ENCODE data around the gene SNX22. TPM values are rescaled to one million over a fixed set of nuclear protein-coding genes. Genes with fewer than 3 reads are reported as not detected.
A peak's percentile ranks its signal among the peaks of the same experiment; 100 is the strongest.

SNX22 gene
- total RNA-seq, 1 experiment from 2014 or later, result 24.7 TPM

DNA sequence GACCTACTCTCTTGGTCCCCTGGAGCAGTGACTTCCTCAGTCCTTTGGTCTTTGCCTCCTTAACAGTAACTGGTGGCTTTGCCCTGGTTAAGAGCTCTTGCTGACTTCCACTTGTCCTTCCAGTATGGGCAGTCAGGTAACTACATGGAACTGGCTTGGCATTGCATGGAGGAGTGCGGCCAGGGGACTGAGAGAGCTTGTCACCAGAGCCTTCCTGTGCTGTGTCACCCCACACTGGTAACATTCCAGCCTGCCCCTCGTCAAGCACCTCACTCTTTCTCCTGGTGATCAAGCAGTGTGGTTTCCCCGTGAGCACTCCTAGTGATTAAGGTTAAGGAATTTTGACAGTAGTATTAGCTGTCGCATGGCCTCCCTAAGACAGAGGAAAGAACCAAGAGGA is 19.3 kb upstream of the SNX22 start:
- no peak for DNase-seq (ENCODE audit: low spot score)
- in situ Hi-C loops (cut with HindIII; ENCODE audit: low sequenced_read_pairs), result no loop called here

DNA sequence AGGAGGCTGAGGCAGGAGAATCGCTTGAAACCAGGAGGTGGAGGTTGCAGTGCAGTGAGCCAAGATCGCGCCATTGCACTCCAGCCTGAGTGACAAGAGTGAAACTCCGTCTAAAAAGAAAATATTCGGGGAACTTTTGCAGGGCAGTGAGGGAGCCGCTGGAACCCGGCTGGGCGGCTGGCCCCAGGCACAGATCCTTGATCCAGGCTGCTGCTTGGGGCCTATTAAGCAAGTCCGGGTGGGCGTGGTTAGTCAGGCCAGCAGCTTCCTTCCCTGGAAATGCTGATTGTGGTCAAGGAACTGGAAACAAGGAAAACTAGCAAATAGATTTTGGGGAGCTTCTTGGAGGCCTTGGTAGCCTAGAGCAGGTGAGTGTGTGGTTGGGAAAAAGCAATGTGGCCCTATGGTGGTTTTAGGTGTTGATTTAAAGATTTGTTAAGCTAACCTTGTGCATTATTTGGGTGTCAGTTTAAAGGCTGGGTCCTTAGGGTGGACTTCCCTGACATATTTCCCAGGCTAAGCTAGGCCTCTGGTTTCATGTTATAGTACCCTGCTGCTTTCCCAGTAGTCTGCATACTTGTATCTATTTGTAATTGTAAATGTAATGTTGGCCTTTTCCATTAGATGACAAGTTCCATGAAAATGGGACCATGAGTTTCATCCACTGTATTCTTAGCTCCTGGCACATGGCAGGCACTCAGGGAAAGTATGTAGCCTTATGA is 17.7 kb upstream of the SNX22 start:
- no peak for DNase-seq (ENCODE audit: low spot score)
- in situ Hi-C loops (cut with HindIII; ENCODE audit: low sequenced_read_pairs), result no loop called here

DNA sequence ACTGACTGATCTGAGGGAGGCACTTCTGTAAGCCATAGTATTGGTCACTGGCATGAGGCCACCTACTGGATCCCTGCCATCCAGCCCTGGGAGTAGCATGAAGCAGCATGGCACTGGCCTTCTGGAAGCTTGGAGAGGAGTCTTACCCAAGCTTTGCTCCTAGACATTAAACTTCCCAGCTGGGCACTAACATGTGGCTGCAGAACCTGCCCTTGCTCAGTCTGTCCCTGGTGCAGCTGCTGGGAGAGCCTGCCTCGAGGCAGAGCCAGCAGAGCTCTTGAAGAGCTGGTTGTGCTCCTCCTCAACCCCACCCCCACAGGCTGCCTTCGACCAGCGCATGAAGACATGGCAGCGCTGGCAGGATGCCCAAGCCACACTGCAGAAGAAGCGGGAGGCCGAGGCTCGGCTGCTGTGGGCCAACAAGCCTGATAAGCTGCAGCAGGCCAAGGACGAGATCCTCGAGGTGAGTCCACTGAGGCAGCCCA is 17.1 kb upstream of the SNX22 start:
- in situ Hi-C loops (cut with HindIII; ENCODE audit: low sequenced_read_pairs), result no loop called here
- DNase-seq (ENCODE audit: low spot score), result peak; percentile 60

DNA sequence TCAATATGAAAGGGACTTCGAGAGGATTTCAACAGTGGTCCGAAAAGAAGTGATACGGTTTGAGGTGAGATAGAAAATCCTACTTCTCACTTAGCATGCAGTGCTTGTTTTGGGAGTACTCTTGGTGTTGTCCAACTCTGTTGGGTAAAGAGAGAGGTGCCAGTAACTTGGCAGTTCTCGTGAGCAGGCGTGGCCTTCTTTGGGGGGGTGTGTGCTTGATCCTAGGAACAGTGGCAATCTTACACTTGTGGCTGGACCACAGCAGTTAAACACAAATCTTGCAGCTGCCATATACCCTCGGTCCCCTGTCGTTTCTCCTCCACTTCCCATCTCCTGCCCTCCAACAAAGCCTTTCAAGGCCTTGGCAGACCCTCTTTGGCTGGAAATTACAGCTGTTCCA is 15.2 kb upstream of the SNX22 start:
- no peak for DNase-seq (ENCODE audit: low spot score)
- in situ Hi-C loops (cut with HindIII; ENCODE audit: low sequenced_read_pairs), result no loop called here

DNA sequence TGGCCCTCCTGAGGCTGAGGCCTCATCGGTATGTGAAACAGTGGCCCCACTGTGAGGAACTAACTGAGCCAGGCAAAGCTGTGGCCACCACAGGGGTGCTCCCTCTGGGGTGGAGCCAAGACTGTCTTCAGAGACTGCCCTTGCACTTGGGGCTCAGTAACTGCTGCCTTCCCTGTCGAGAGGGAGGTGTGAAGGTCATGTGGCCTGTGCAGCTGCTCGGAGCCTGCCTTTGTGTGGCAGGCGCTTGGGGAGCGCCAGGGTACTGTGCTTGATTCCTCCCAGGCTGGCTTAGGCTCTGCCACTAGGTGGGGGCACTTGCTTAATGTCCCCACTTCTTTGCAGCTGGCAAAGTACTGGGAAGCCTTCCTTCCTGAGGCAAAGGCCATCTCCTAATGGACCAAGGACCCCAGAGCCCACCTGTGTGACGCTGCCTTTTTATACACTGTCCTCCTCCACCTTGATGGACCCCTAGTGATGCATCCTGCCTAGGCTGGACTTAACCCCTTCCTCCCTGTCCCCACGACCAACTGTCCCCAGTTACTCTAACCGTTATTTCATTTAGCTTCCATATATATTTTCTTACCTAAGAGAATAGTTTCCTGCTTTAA is 14.2 kb upstream of the SNX22 start:
- no peak for DNase-seq (ENCODE audit: low spot score)
- in situ Hi-C loops (cut with HindIII; ENCODE audit: low sequenced_read_pairs), result no loop called here

DNA sequence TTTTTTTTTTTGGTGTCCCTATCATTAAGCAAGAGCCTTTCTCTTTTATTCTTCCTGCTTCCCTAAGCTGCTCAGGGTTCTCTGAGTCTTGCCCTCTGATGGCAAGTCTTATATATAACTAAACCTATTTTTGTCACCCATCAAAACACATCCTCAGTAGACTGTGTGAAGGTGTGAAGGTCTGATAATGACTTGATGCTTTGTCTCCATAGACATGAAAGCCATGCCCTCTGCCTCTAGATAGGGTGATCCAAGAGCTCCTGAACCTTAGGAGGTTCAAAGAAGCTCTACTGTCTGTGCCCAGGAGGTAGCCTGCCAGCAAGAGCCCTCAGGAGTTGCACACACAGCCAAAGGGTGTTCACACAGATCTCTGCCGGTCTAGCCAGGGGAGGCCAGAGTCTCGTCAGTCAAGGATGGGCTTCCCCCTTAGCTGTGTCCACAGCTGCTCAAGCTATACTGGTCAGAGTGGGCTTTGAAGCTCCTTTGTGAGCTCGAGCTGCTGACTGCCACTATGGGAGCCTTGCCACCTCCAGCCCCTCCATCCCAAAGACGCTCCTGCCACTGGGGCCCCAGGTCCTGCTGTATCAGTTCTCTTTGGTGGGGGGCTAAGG is 13.1 kb upstream of the SNX22 start:
- DNase-seq (ENCODE audit: low spot score), result no peak
- in situ Hi-C loops (cut with HindIII; ENCODE audit: low sequenced_read_pairs), result no loop called here

DNA sequence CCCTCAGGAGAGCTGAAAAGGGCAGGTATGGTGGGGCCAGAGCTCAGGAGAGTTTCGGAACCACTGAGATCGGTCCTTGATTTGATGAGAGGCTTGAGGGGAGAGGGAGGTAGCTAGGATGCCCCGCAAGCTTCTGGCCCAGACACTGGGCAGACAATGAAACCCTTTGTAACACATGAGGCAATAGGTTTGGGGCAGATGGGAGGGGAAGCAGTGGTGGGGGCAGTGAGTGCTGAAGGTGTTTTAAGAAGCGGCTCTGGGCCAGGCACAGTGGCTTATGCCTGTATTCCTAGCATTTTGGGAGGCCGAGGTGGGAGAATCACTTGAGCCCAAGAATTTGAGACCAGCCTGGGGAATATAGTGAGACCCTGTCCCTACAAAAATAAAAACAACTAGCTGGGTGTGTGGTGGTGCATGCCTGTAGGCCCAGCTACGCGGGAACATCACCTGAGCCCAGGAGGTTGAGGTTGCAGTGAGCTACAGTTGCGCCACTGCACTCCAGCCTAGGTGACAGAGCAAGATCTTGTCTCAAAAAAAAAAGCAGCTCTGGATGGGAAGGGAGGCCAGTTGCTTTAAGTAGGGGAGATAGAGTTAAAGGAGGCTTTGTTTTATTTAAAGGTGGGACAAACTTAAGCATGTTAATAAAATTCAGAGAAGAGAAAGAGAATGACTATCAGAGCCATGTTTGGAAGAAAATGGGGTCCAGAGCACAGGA is 9.6 kb upstream of the SNX22 start:
- in situ Hi-C loops (cut with HindIII; ENCODE audit: low sequenced_read_pairs), result no loop called here
- no peak for DNase-seq (ENCODE audit: low spot score)

DNA sequence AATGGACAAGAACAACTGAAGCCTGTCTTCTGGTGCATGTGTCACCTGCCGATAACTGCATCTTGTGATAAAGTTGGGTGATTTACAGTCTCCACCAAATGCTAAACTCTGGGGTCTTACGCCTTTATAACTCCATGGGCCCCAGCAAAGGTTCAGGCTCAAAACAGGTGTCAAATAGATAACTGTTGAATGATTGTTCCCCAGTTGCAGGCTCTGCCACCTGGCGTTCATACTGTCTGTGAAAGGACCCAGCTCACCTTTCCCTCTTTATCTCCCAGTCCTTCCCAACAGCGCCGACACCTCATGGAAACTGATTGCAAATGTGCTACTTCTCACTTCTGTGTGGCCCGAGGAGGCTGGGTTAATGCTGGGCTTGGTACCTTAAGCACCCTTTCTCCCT is 8.3 kb upstream of the SNX22 start:
- in situ Hi-C loops (cut with HindIII; ENCODE audit: low sequenced_read_pairs), result no loop called here
- no peak for DNase-seq (ENCODE audit: low spot score)

DNA sequence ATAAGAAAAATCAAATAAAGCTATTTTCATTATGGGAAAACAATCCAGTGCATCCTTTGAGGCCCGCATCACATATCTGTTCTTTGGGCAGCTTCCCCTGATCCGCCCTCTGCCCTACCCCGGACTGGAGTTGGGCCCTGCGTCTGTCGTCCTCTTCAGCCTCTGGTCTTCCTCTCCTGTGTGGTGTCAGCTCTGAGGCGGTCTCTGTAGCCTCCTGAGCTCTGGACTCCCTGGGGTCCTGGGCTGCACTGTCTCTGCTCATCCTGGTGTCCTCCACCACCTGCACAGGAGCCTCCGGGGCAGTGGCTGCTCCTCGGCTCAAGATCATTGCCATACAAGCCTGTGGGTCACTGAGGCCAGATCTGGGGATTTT is 7.4 kb upstream of the SNX22 start:
- DNase-seq (ENCODE audit: low spot score), result no peak
- in situ Hi-C loops (cut with HindIII; ENCODE audit: low sequenced_read_pairs), result no loop called here

DNA sequence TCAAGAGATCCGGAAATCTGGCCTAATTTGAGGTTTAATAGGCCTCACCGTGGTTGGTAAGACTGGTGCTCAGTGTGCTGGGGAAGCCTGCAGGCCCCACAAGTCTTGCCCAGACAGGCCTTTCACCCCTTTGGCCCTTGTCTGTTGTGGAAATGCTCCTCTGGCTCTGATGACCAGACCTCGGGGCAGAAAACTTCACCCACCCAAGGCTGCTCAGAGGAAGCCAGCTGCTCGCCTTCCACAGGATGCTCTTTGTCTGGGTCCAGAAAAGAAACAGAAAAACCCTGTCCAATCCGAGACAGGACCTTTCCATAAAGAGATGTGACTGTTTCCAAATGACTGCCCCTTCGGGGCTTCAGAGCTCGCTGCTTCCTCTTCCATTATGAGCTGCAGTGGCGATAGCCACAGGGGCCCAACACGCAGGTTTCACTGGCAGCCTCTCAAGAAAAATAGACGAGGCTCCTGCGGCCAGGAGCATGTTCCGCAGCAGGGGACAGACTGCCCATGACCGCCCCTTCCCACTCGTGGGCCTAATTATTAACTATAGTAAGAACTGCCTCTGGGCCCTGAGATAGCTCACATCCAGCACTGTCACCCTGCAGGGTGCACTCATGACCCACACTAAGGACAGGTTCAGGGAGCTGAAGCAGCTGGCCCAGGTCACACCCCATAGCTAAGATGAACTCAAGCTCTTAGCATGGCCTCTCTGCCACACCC is 6.8 kb upstream of the SNX22 start:
- no peak for DNase-seq (ENCODE audit: low spot score)
- in situ Hi-C loops (cut with HindIII; ENCODE audit: low sequenced_read_pairs), result no loop called here

DNA sequence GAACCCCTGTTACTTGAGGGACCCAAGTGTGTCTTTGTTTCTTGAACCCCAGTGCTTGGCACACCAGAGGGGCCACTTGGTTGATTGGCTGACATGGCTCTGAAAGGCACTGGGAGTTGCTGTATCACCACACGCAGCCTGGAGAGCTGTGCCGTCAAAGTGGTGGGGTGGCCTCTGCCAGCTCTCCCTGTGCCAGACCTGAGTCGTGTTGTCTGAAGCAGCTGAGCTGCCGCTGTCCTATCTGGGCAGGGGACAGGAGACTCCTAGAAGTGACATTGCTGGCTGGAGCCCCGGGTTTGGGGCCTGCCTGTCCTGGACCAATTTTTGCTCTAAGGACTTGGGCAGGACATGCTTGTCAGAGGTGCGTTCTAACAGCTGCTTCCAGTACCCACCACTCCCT is 5.5 kb upstream of the SNX22 start:
- in situ Hi-C loops (cut with HindIII; ENCODE audit: low sequenced_read_pairs), result no loop called here
- no peak for DNase-seq (ENCODE audit: low spot score)

DNA sequence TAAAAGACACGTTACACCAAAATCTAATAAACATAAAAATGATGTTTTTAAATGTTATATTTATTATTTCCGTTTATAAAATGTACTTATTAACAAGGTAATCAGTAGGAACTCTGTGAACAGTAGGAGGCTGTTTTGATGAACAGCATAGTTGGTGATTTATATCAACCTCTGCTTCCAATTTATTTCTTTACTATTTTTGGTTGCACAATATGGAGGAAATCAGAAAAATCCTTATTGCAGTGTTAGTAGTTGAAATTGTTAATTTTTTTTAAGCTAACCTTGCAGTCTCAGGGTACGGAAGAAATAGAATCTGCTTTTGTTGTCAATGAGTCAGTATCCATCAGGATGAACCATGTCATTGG is 5.0 kb upstream of the SNX22 start:
- no peak for DNase-seq (ENCODE audit: low spot score)
- in situ Hi-C loops (cut with HindIII; ENCODE audit: low sequenced_read_pairs), result no loop called here

DNA sequence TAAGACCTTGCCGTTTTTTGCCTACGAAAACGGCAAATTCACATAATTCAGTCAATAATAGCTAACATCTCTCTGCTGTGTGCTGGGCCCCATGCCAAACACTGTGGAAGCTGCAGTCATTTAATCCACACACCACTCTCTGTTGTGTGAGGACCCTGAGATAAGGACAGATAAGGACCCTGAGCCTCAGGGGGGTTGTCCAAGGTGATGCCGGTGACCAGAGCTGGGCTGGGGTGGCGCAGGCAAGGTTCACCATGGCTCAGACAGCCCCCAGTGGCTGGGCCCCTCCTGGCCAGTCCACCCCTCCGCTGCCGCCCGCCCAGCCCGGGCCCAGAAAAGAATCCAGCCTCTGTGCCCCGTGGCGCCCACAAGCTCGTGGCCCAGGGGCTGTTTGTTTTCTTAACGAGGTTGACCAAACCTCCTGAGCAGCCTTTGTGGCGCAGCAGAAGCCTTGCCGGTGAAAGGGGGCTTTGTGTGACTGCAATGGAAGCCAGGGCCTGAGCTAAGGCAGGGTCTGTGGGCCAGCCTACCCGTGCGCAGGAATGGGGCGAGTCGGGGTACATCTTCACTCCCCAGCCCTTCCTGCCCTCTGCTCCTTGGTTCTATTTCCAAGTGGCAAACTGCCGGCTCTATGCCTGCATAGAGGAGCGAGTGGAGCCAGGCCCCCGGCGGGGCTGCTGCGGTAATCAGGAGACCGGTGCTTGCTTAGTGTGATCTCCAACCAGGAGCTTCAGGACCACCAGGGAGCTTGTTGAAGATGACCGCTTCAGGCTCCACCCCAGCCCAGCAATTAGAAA is 4.4 kb upstream of the SNX22 start:
- in situ Hi-C loops (cut with HindIII; ENCODE audit: low sequenced_read_pairs), result no loop called here
- no peak for DNase-seq (ENCODE audit: low spot score)

DNA sequence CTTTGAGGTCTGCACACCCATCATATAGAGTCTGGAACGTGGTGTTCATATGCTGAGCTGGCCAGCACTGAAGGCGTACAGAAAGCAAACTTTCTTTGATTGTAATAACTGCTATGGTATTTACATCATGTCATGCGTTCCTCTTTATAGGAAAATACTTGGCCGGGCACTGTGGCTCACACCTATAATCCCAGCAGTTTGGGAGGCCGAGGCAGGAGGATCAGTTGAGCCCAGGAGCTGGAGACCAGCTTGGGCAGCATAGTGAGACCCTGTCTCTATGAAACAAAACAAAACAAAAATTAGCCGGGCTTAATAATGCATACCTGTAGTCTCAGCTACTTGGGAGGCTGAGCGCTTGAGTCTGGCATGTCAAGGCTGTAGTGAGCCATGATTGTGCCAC is 3.4 kb upstream of the SNX22 start:
- DNase-seq (ENCODE audit: low spot score), result no peak
- in situ Hi-C loops (cut with HindIII; ENCODE audit: low sequenced_read_pairs), result no loop called here

DNA sequence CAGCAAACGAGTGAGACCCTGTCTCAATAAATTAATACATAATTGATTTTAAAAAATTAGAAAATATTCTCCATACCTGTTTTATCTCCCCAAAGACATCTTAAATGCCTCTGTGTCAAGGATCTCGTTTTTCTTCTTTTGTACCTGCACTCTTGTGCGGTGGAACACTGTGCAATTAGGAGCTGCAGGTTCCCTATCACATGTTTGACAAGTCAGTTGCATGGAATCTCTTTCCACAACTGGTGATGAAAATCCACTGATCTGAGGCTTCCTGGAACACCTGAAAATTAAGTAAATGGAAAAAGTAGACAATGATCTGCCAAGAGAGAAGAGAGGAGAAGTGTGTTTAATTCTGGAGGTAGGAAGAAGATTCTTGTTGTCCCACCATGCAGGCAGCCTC is 3.0 kb upstream of the SNX22 start:
- in situ Hi-C loops (cut with HindIII; ENCODE audit: low sequenced_read_pairs), result no loop called here
- DNase-seq (ENCODE audit: low spot score), result no peak

DNA sequence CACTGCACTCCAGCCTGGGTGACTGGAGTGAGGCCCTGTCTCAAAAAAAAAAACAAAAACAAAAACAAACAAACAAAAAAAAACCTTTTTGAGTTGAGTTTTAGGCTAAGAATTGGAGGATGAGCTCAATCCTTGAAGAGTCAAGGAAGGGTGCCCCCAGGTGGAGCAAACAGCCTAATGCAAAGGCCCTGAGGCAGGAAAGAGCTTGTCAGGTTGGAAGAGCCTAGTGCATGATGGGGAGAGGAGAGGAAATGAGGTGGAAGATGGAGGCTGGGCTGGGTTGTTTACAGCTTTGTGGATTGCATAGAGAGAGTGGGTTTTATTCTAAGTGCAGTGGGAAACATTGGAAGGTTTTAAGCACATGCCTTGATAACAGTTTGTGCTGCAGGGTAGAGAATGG is 2.1 kb upstream of the SNX22 start:
- in situ Hi-C loops (cut with HindIII; ENCODE audit: low sequenced_read_pairs), result no loop called here
- DNase-seq (ENCODE audit: low spot score), result peak; percentile 35

DNA sequence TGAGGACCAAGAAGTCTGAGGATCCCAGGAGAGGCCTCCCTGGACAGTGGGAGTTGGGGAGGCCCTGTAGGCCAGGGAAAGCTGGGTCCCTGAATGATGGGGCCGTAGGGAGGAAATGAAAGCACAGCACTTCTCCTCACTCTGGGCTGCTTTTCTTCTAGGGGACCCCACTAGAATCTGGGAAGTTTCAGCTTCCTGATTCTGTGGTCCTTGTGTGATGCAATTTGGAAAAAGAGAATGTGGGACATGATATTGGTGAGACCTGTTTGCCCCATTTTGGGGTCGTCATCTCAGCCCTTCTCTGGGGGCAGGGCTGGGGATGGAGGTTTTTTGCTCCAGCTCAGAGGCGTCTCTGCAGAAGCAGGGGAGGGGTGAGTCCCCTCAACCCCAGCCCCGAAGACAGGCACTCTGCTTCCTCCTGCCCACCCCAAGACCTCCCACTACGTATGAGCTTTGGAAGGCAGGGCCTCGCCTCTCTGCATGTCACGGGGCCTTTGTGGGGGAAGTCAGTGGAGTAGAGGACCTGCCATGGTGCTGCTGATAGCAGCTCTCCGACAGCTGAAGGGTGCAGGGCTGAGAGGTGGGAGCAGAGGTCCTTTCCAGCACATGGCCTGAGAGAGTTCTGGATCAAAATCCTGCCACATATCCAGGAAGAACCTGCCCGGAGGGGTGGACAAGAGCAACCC is 1.5 kb upstream of the SNX22 start:
- in situ Hi-C loops (cut with HindIII; ENCODE audit: low sequenced_read_pairs), result no loop called here
- no peak for DNase-seq (ENCODE audit: low spot score)

Measured in G401 (cell line).